Astrocyte of the cerebellum (primary cell): Measurements from ENCODE around the gene TMEM163.

Experiments
- DNase-seq: peaks from one replicate; pipeline ENCODE4 v3.0.0-alpha.2; 2011; ENCODE audit warnings: low read depth
- H3K4me3 ChIP-seq: 2 replicates; pipeline ENCODE4 v1.5.1; 2011; ENCODE audit warnings: mild to moderate bottlenecking, low read depth, low read length, moderate library complexity
- CTCF ChIP-seq: IDR thresholded peaks from 2 replicates; pipeline ENCODE4 v1.5.1; 2012; ENCODE audit warnings: low read length, low read depth, moderate library complexity, mild to moderate bottlenecking; ENCODE audit errors: missing control alignments
- in situ Hi-C: cut with HindIII; loops from 2 replicates; pipeline ENCODE4 v1.10.0; 2017; ENCODE audit warnings: low sequenced_read_pairs

TMEM163 gene

GRCh38 chr2:134716721-134717243 lies 2.0 kb downstream of the TMEM163 start:
- in situ Hi-C loops = no loop called here
- no peak overlapping the region for H3K4me3 ChIP-seq
- no peak for TF ChIP-seq CTCF
- no peak for DNase-seq

- DNase-seq = no peak
- in situ Hi-C loops = no loop called here
- H3K4me3 ChIP-seq = no peak overlapping the region
- no peak for TF ChIP-seq CTCF
Observed at GRCh38 chr2:134715932-134716643, 2.7 kb downstream of the TMEM163 start.

GRCh38 chr2:134714228-134714627 lies 4.6 kb downstream of the TMEM163 start:
- H3K4me3 ChIP-seq = no peak overlapping the region
- DNase-seq = no peak
- in situ Hi-C loops = no loop called here
- TF ChIP-seq CTCF = no peak

GRCh38 chr2:134713606-134714005 lies 5.2 kb downstream of the TMEM163 start:
- DNase-seq = no peak
- in situ Hi-C loops = no loop called here
- H3K4me3 ChIP-seq = no peak overlapping the region
- TF ChIP-seq CTCF = no peak

- H3K4me3 ChIP-seq = no peak overlapping the region
- DNase-seq = no peak
- no peak for TF ChIP-seq CTCF
- in situ Hi-C loops = no loop called here
Observed at GRCh38 chr2:134713176-134713575, 5.6 kb downstream of the TMEM163 start.

GRCh38 chr2:134712736-134713135 lies 6.1 kb downstream of the TMEM163 start:
- no peak for DNase-seq
- TF ChIP-seq CTCF = no peak
- in situ Hi-C loops = no loop called here
- no peak overlapping the region for H3K4me3 ChIP-seq
